ENCODE results near the gene FHOD3. TPM values are rescaled to one million over a fixed set of nuclear protein-coding genes. Genes with fewer than 3 reads are reported as not detected.

FHOD3 gene
- 0.05 TPM in 1 of 2 replicates, not detected in the other for total RNA-seq

DNA sequence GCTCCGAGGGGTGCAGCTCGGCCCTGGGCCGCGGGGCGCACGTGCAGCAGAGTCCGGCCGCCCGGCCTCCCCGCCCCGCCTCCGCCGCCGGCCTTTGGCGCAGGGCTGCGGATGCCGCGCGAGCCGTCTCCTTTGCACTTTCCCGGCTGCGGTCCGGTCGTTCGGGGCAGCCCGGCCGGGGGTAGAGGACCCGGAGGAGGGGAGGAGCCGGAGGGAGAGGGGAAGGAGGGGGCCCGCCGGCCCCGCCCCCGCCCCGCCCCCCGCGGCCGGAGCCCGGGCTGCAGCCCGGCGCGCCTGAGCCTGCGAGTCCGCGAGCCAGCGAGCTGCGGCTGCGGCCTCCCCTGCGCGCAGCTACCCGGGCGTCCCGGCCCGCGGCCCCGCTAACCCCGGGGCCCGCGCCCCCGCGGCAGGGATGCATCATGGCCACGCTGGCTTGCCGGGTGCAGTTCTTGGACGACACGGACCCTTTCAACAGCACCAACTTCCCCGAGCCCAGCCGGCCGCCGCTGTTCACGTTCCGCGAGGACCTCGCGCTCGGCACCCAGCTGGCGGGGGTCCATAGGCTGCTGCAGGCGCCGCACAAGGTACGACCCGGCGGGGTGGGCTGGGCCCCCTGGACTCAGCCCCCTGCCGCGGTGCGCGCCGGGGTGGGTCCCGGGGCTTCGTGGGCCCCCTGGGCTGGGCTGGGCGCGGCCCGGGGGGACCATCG, at the start of gene FHOD3:
Gene FHOD3, plus strand, starts transcription at position 297 of the 709 bp plus-strand sequence. Its CDS starts 123 bp downstream, at position 420.

DNA sequence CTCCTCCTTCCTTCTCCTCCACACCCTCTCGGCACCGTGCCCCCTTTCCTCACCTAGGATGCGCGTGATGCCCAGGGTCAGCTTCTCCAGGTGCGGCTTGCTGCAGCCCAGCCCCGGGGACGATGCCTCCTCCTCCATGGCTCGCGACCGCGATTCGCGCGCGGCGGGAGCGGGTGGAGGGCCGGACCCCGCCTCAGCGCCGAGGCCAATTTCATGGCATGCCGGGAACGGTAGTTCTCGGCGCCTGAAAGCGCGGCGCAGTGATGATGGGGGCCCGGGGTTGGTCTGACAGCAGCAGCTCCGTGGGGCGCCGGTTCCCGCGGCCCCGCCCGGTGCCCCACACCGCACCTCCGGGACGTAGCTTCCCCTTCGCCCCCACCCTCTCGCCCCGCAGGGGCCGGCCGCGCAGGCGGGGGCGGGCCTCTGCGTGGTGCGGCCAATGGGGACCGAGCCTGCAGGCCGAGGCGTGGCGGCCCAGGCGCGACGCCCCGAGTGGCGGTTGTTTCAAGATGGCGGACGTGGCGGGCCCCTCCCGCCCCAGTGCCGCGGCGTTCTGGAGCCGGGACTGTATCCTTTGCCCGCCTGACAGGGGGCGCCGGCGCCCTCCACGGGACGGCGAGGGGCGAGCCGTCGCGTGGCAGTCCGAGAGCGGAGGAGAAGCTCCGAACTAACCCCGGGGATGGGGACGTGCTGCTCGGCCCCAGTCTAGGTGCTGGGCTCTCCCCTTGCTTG, 531.3 kb downstream of the FHOD3 start, which contains the start of the genes KIAA1328 and TPGS2:
Gene KIAA1328, plus strand, starts transcription at position 498 of the 732 bp plus-strand sequence. Its CDS starts 12 bp downstream, at position 510.
Gene TPGS2, minus strand, starts transcription at position 373 of the 732 bp plus-strand sequence. Its CDS starts 235 bp downstream, at position 138.

Other genes with a start within 250 kb of the FHOD3 start
- gene RPRD1A, start 230.2 kb upstream of the FHOD3 start, total RNA-seq = 38.6 and 43.9 TPM in 2 replicates
- gene SLC39A6, start 168.4 kb upstream of the FHOD3 start, total RNA-seq = 8.1 and 8.3 TPM in 2 replicates
- gene ELP2, start 167.8 kb upstream of the FHOD3 start, total RNA-seq = 37.4 and 45.5 TPM in 2 replicates
- 3.6 and 5.3 TPM in 2 replicates for gene MOCOS, start 110.2 kb upstream of the FHOD3 start, total RNA-seq